A673 (cell line): ENCODE results near the gene MAPKAPK2. TPM values are rescaled to one million over a fixed set of nuclear protein-coding genes. Genes with fewer than 3 reads are reported as not detected.

ENCODE experiments used
- BruUV-seq: library from RNA; stranded (reverse); fragments of 400-500 nt; replicated peaks from 2 replicates; lab custom pipeline; 2021; lab: Mats Ljungman, UMichigan
- CTCF ChIA-PET: fragments of 300-600 bp; sonication (Branson Sonifier 250); formaldehyde crosslinking; loops from one replicate; lab custom pipeline; 2022; ENCODE audit warnings: antibody characterized with exemption; lab: Charles Lee
- POLR2A ChIA-PET: fragments of 300-600 bp; sonication (Branson Sonifier 250); formaldehyde crosslinking; loops from one replicate; lab custom pipeline; 2022; ENCODE audit warnings: antibody characterized with exemption; ENCODE audit not compliant: low non-redundant PET; lab: Charles Lee
- DNase-seq: peaks from one replicate; pipeline ENCODE4 v3.0.0-alpha.2; 2015; ENCODE audit warnings: low spot score
- H3K27ac ChIP-seq: fragments of 200-600 bp; sonication (generic); 2 replicates; pipeline ENCODE4 v1.5.1; 2016; ENCODE audit warnings: mixed run types, low read depth, mild to moderate bottlenecking, mixed read lengths, antibody characterized with exemption, low read length; ENCODE audit not compliant: poor library complexity, severe bottlenecking
- H3K27me3 ChIP-seq: fragments of 200-600 bp; sonication (generic); replicated peaks from 2 replicates; pipeline ENCODE4 v1.6.1; 2017; ENCODE audit warnings: mixed run types, low read depth, mild to moderate bottlenecking, mixed read lengths, antibody characterized with exemption, low read length; ENCODE audit not compliant: insufficient read depth, poor library complexity
- H3K36me3 ChIP-seq: fragments of 200-600 bp; sonication (generic); 2 replicates; pipeline ENCODE4 v1.6.1; 2016; ENCODE audit warnings: mixed run types, mild to moderate bottlenecking, mixed read lengths, antibody characterized with exemption, low read length; ENCODE audit not compliant: insufficient read depth, poor library complexity, severe bottlenecking
- H3K4me1 ChIP-seq: fragments of 200-600 bp; sonication (generic); 2 replicates; pipeline ENCODE4 v1.6.1; 2017; ENCODE audit warnings: mixed run types, mild to moderate bottlenecking, mixed read lengths, antibody characterized with exemption, low read length; ENCODE audit not compliant: insufficient read depth, poor library complexity, severe bottlenecking
- H3K4me3 ChIP-seq: fragments of 200-600 bp; sonication (generic); 2 replicates; pipeline ENCODE4 v1.5.1; 2016; ENCODE audit warnings: low read depth, mixed run types, mild to moderate bottlenecking, mixed read lengths, low read length; ENCODE audit not compliant: poor library complexity, severe bottlenecking
- H3K9me3 ChIP-seq: fragments of 200-600 bp; sonication (generic); 2 replicates; pipeline ENCODE4 v1.6.1; 2016; ENCODE audit warnings: mixed run types, low read depth, mild to moderate bottlenecking, mixed read lengths, antibody characterized with exemption, low read length; ENCODE audit not compliant: poor library complexity, severe bottlenecking
- EZH2 ChIP-seq: fragments of 200-600 bp; sonication (generic); IDR thresholded peaks from 2 replicates; pipeline ENCODE4 v1.6.1; 2017; ENCODE audit warnings: borderline replicate concordance, low read depth, mild to moderate bottlenecking, mixed read lengths, antibody characterized with exemption, low read length; ENCODE audit not compliant: poor library complexity, severe bottlenecking
- intact Hi-C: fragments of 100-400 bp; cut with micrococcal nuclease; formaldehyde crosslinking; loops from one replicate; pipeline ENCODE4 v1.10.0; 2022; ENCODE audit not compliant: unreplicated experiment
- total RNA-seq: library from RNA; stranded (reverse); gene quantifications from 2 replicates; pipeline ENCODE4 v1.2.3, GENCODE V29; 2021
- TF ChIP-seq, protein P1 (sequence below): fragments of 300-800, 200-600 bp; sonication (generic); conservative IDR thresholded peaks from 2 replicates; pipeline ENCODE4 v1.5.1; 2017; ENCODE audit warnings: low read depth, mild to moderate bottlenecking, antibody characterized with exemption, low read length, moderate library complexity, mixed read lengths

Gene MAPKAPK2
- total RNA-seq, 1 experiment from 2014 or later = 39.2 TPM

DNA sequence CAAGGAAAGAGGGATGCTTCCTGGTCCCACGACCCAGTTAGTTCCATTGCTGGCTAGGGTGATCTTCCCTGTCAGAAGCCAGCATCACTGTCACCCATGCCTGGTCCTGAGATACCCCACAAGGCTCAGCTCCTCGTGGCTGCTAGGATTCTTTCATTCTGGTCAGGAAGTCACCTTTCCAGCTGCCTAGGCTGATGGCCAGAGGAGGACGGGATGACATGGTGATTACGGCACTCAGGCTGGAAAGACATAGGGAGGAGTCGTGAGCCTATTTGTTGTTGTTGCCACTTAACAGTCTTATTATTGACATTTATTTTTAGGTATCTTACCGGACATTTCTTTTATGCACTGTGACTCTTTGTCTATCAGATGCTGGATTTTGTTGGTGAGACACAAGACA lies 20.0 kb upstream of the MAPKAPK2 start:
- TF ChIP-seq, protein P1, sequence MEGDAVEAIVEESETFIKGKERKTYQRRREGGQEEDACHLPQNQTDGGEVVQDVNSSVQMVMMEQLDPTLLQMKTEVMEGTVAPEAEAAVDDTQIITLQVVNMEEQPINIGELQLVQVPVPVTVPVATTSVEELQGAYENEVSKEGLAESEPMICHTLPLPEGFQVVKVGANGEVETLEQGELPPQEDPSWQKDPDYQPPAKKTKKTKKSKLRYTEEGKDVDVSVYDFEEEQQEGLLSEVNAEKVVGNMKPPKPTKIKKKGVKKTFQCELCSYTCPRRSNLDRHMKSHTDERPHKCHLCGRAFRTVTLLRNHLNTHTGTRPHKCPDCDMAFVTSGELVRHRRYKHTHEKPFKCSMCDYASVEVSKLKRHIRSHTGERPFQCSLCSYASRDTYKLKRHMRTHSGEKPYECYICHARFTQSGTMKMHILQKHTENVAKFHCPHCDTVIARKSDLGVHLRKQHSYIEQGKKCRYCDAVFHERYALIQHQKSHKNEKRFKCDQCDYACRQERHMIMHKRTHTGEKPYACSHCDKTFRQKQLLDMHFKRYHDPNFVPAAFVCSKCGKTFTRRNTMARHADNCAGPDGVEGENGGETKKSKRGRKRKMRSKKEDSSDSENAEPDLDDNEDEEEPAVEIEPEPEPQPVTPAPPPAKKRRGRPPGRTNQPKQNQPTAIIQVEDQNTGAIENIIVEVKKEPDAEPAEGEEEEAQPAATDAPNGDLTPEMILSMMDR = no peak
- no peak for TF ChIP-seq EZH2
- POLR2A ChIA-PET = no interaction called here
- no peak for DNase-seq

DNA sequence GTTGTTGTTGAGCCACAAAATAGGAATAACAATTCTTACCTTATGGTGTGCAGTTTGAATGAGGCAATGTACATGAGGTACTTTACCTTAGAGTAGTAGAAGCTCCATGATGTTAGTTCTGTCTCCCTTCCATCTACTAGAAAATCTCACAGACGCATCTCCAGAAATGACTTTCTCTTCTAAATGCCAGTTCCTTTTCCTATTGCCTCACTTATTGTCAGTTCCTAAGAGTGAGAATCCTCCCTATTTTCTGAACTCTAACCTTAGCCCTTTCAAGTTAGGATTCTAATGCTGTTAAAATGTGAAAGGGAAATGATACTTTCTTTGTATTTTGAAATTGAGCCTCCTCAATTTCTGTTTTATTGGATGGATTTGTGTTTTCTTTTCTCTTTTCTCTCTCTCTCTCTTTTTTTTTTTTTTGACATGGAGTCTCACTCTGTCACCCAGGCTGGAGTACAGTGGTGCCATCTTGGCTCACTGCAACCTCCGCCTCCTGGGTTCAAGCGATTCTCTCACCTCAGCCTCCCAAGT lies 18.6 kb upstream of the MAPKAPK2 start:
- peaks cover 14% of the 10 kb centered on the region for H3K27me3 ChIP-seq
- intact Hi-C loops = no loop called here
- no peak overlapping the region for H3K27ac ChIP-seq
- no peak for DNase-seq
- ChIA-PET CTCF (interaction anchor here (1.2 kb wide), 1 partner anchor 35 kb away, joined by 7 read pairs; no protein-coding TSS in a partner anchor), POLR2A (no interaction called here)
- H3K4me3 ChIP-seq = no peak overlapping the region
- H3K36me3 ChIP-seq = no peaks in the 10 kb centered on the region
- TF ChIP-seq EZH2 = no peak
- TF ChIP-seq, protein P1 = no peak
- H3K9me3 ChIP-seq = no peaks in the 10 kb centered on the region
- H3K4me1 ChIP-seq = peaks cover 9% of the 10 kb centered on the region
- no TSS peak for BruUV-seq

More for the DNA sequence above, 20.0 kb upstream of the MAPKAPK2 start:
- no TSS peak for BruUV-seq
- CTCF ChIA-PET = interaction anchor here (1.5 to 2.8 kb wide), 5 partner anchors 30 to 185 kb away, joined by 3 to 45 read pairs (median 9); partner anchors contain the start of gene DYRK3
- Histone ChIP-seq H3K4me3 (no peak overlapping the region), H3K4me1 (peaks cover 9% of the 10 kb centered on the region), H3K36me3 (no peaks in the 10 kb centered on the region), H3K27ac (no peak overlapping the region), H3K9me3 (no peaks in the 10 kb centered on the region), H3K27me3 (peaks cover 14% of the 10 kb centered on the region)
- intact Hi-C loops = loop anchor here (2.0 to 5.0 kb wide), 2 partner anchors 56 to 172 kb away; no protein-coding TSS in a partner anchor

DNA sequence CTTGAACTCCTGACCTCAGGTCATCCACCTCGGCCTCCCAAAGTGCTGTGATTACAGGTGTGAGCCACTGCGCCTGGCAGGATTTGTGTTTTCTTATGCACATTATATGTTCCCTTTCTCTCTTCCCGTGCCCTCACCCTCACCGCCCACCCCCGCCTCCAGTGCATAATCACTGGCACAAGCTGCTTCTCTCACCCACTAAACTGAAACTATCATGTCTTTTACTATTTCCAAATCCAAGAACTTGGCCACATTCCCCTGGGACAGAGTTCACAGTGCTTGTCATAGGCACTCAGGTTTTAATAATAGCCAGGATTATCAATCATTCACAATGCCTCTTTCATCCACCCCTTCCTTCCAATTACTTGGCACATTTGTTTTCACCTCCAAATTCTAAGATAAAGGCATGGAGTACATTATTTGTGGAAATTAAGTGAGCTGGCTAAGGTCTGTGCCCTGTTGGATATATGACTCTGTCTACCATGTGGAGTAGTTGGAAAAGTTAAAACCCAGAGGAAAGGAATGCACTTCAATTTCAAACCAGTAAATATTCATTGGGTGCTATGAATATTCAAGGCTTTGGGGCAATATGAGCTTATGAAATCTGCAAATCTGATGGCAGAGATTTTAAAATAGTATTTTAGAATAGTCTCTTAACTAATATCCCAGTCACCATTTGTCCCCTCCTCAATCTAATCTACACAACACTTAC lies 17.6 kb upstream of the MAPKAPK2 start:
- no TSS peak for BruUV-seq
- no peaks in the 10 kb centered on the region for H3K9me3 ChIP-seq
- peaks cover 9% of the 10 kb centered on the region for H3K4me1 ChIP-seq
- ChIA-PET CTCF (interaction anchor here (0.7 to 3.2 kb wide), 2 partner anchors 36 to 56 kb away, joined by 10 to 16 read pairs; no protein-coding TSS in a partner anchor), POLR2A (no interaction called here)
- intact Hi-C loops = no loop called here
- H3K27me3 ChIP-seq = peaks cover 14% of the 10 kb centered on the region
- no peak overlapping the region for H3K4me3 ChIP-seq
- no peak overlapping the region for H3K27ac ChIP-seq
- H3K36me3 ChIP-seq = no peaks in the 10 kb centered on the region
- DNase-seq = no peak
- TF ChIP-seq EZH2 = no peak
- TF ChIP-seq, protein P1 = no peak
